K562 (cell line): Measurements from ENCODE around the gene DTNBP1. TPM values are rescaled to one million over a fixed set of nuclear protein-coding genes. Genes with fewer than 3 reads are reported as not detected.

Experiments
- ATAC-seq: fragments of 200-7000 bp; cut with Tn5 transposase; 3 replicates; pipeline ENCODE4 v1.9.1; 2020; ENCODE audit warnings: moderate library complexity
- BruUV-seq: library from RNA; stranded (reverse); fragments of 400-500 nt; replicated peaks from 2 replicates; lab custom pipeline; 2021; lab: Mats Ljungman, UMichigan
- CTCF ChIA-PET: fragments of 300-600 bp; formaldehyde crosslinking; extraction: SDS; loops from one replicate; lab custom pipeline; 2021; ENCODE audit warnings: low intra/inter-chr PET ratio; lab: Yijun Ruan, JAX
- POLR2A ChIA-PET: fragments of 300-600, 350-650 bp; sonication (Branson Sonifier 250); formaldehyde crosslinking; extraction: SDS; loops from one replicate; lab custom pipeline; 2021; ENCODE audit warnings: antibody characterized with exemption, inconsistent platforms; lab: Yijun Ruan, JAX
- DNase-seq, 4 experiments: peaks; one replicate each; pipeline versions ENCODE4 v3.0.0 to v3.0.0-alpha.2; 2011 to 2018; ENCODE audit warnings: low spot score in 3 of 4, mixed read lengths in 3 of 4; ENCODE audit errors: extremely low read depth in 1 of 4
- FAIRE-seq: peaks from 2 replicates; lab custom pipeline; 2011; peaks lifted over from hg19 to GRCh38; lab: Jason Lieb, UNC
- H2AFZ ChIP-seq: 2 replicates; pipeline ENCODE4 v1.6.0; 2011; ENCODE audit warnings: low read depth, low read length, control low read depth, inconsistent platforms
- H3K27ac ChIP-seq: fragments of 200-600 bp; 3 replicates; pipeline ENCODE4 v1.8.0; 2011; ENCODE audit warnings: low read depth, mild to moderate bottlenecking, control low read depth, inconsistent platforms, low read length, moderate library complexity, mixed read lengths; ENCODE audit errors: extremely low read depth
- H3K27me3 ChIP-seq, 2 experiments: fragments of 300-600 bp in 1 of 2; 2 replicates in 1 of 2; 3 replicates in 1 of 2; pipeline versions ENCODE4 v1.6.0 to v1.8.0; 2011; ENCODE audit warnings: inconsistent platforms in 2 of 2, low read length in 2 of 2, mild to moderate bottlenecking in 1 of 2, mixed read lengths in 1 of 2, moderate library complexity in 1 of 2; ENCODE audit not compliant: control insufficient read depth in 2 of 2, insufficient read depth in 2 of 2
- H3K36me3 ChIP-seq: fragments of 300-600 bp; 3 replicates; pipeline ENCODE4 v1.8.0; 2011; ENCODE audit warnings: mild to moderate bottlenecking, low read length, inconsistent platforms; ENCODE audit not compliant: control insufficient read depth, insufficient read depth
- H3K4me1 ChIP-seq, 2 experiments: fragments of 200-600 bp in 1 of 2; replicated peaks in 1 of 2; 2 replicates in 1 of 2; 3 replicates in 1 of 2; pipeline versions ENCODE4 v1.5.1 to v1.8.0; 2011; ENCODE audit warnings: inconsistent platforms in 2 of 2, low read length in 2 of 2, mild to moderate bottlenecking in 1 of 2, mixed read lengths in 1 of 2, moderate library complexity in 1 of 2; ENCODE audit not compliant: control insufficient read depth in 2 of 2, insufficient read depth in 2 of 2
- H3K4me2 ChIP-seq: 2 replicates; pipeline ENCODE4 v1.6.1; 2011; ENCODE audit warnings: low read length, control low read depth, inconsistent platforms, mixed read lengths; ENCODE audit not compliant: insufficient read depth
- H3K4me3 ChIP-seq: fragments of 200-600 bp; sonication (generic), shearing (Covaris generic); 2 replicates; pipeline ENCODE4 v1.5.1; 2016; ENCODE audit warnings: control low read depth, inconsistent platforms
- H3K79me2 ChIP-seq: fragments of 200-600 bp; 3 replicates; pipeline ENCODE4 v1.8.0; 2011; ENCODE audit warnings: low read length, inconsistent platforms; ENCODE audit not compliant: control insufficient read depth, insufficient read depth
- H3K9ac ChIP-seq, 2 experiments: 2 replicates each; pipeline versions ENCODE4 v1.6.0 to v1.6.1; 2011; ENCODE audit warnings: low read depth in 2 of 2, low read length in 2 of 2, control low read depth in 1 of 2, inconsistent platforms in 1 of 2, mild to moderate bottlenecking in 1 of 2, mixed read lengths in 1 of 2; ENCODE audit not compliant: insufficient read depth in 1 of 2
- H3K9me1 ChIP-seq: one replicate; pipeline ENCODE4 v1.6.0; 2011; ENCODE audit warnings: inconsistent platforms, mild to moderate bottlenecking, low read length, moderate library complexity; ENCODE audit not compliant: control insufficient read depth, insufficient read depth
- H3K9me3 ChIP-seq: replicated peaks from 2 replicates; pipeline ENCODE4 v1.5.1; 2011; ENCODE audit warnings: low read depth, low read length, inconsistent platforms; ENCODE audit not compliant: control insufficient read depth, insufficient read depth
- H4K20me1 ChIP-seq: replicated peaks from 2 replicates; pipeline ENCODE4 v1.6.1; 2011; ENCODE audit warnings: low read length, inconsistent platforms, mixed read lengths; ENCODE audit not compliant: control insufficient read depth, insufficient read depth
- ARHGAP35 ChIP-seq: fragments of 450-650 bp; IDR thresholded peaks from 2 replicates; pipeline ENCODE4 v1.6.1; 2018; ENCODE audit not compliant: partially characterized antibody
- CBFB ChIP-seq: sonication (generic); formaldehyde crosslinking; IDR thresholded peaks from 2 replicates; pipeline ENCODE4 v1.4.0; 2020; ENCODE audit warnings: mild to moderate bottlenecking, missing genetic modification reagents
- ELF1 ChIP-seq: fragments of 200-800 bp; sonication (Bioruptor generic); IDR thresholded peaks from 2 replicates; pipeline ENCODE4 v1.6.1; 2016; ENCODE audit warnings: missing genetic modification characterization, missing compliant biosample characterization
- FOXA1 ChIP-seq: fragments of 450-650 bp; IDR thresholded peaks from 2 replicates; pipeline ENCODE4 v1.6.1; 2016; ENCODE audit warnings: mild to moderate bottlenecking, borderline replicate concordance
- GABPB2 ChIP-seq: fragments of 250-450 bp; sonication (Bioruptor Pico); conservative IDR thresholded peaks from 2 replicates; pipeline ENCODE4 v1.5.1; 2021; ENCODE audit warnings: mild to moderate bottlenecking
- KDM1A ChIP-seq, 2 experiments: fragments of 450-650 bp; IDR thresholded peaks; 2 replicates each; pipeline ENCODE4 v1.6.1; 2016; ENCODE audit warnings: mild to moderate bottlenecking in 2 of 2
- NCOA2 ChIP-seq, 2 experiments: fragments of 450-650 bp; IDR thresholded peaks; 2 replicates each; pipeline ENCODE4 v1.6.1; 2018; ENCODE audit warnings: mild to moderate bottlenecking in 2 of 2, moderate library complexity in 1 of 2; ENCODE audit not compliant: partially characterized antibody in 2 of 2
- PHF20 ChIP-seq: fragments of 450-650 bp; IDR thresholded peaks from 2 replicates; pipeline ENCODE4 v1.6.1; 2018; ENCODE audit not compliant: partially characterized antibody
- POLR2B ChIP-seq: fragments of 450-650 bp; IDR thresholded peaks from 2 replicates; pipeline ENCODE4 v1.6.1; 2018; ENCODE audit warnings: low read depth; ENCODE audit not compliant: partially characterized antibody
- SMARCB1 ChIP-seq: IDR thresholded peaks from 2 replicates; pipeline ENCODE4 v1.6.1; 2011; ENCODE audit warnings: improper control_type of control experiment, low read depth; ENCODE audit not compliant: insufficient read length
- STAT5B ChIP-seq: fragments of 250-450 bp; sonication (Bioruptor Pico); IDR thresholded peaks from 2 replicates; pipeline ENCODE4 v1.8.0; 2021; ENCODE audit warnings: mild to moderate bottlenecking, inconsistent platforms
- XRCC4 ChIP-seq: IDR thresholded peaks from one replicate; pipeline ENCODE4 v1.6.1; 2011; ENCODE audit not compliant: insufficient read depth, insufficient read length; ENCODE audit errors: extremely low read depth
- ZNF395 ChIP-seq: fragments of 200-800 bp; sonication (Bioruptor generic); IDR thresholded peaks from 2 replicates; pipeline ENCODE4 v1.6.1; 2017; ENCODE audit warnings: missing genetic modification characterization, missing compliant biosample characterization
- ZNF436 ChIP-seq: fragments of 250-450, 450-650 bp; sonication (Bioruptor Pico); formaldehyde crosslinking; IDR thresholded peaks from 2 replicates; pipeline ENCODE4 v1.7.0; 2020; ENCODE audit warnings: mild to moderate bottlenecking
- ZNF551 ChIP-seq: fragments of 250-450 bp; sonication (Bioruptor Pico); IDR thresholded peaks from 2 replicates; pipeline ENCODE4 v1.5.0; 2021; ENCODE audit warnings: mild to moderate bottlenecking, moderate library complexity
- ZNF764 ChIP-seq: fragments of 250-450 bp; sonication (Bioruptor Pico); IDR thresholded peaks from 2 replicates; pipeline ENCODE4 v1.4.0; 2020; ENCODE audit warnings: low read depth, mild to moderate bottlenecking, moderate library complexity
- WGBS: fragments of 100-300 bp; shearing (Covaris generic); methylation state at CpG from one replicate; pipeline ENCODE4 v1.1.6; 2016; ENCODE audit warnings: low coverage, mixed read lengths; ENCODE audit not compliant: insufficient coverage; ENCODE audit errors: missing lambda C conversion rate; 5-methylcytosine and 5-hydroxymethylcytosine counted together
- in situ Hi-C: fragments of 300-500 bp; cut with MboI; formaldehyde crosslinking; loops from 4 replicates; pipeline ENCODE4 v1.15.0; 2018; ENCODE audit warnings: inconsistent platforms, mixed read lengths
- intact Hi-C: fragments of 100-400 bp; cut with micrococcal nuclease; formaldehyde crosslinking; loops from 2 replicates; pipeline ENCODE4 v1.14.2; 2022
- polyA plus RNA-seq, 8 experiments: library from polyadenylated mRNA; depleted of rRNA in 4 of 8; stranded (reverse) in 5 of 8; unstranded in 3 of 8; fragments of >200 nt; fragmentation: Nextera tagmentation in 2 of 8; fragmentation: Illumina TruSeq in 1 of 8; extraction: Ambion mirVana in 2 of 8; extraction: Trizol in 1 of 8; gene quantifications; 2 replicates each; pipeline versions ENCODE4 v1.2.1 to v1.2.3, GENCODE V29; 2011 to 2014; ENCODE audit warnings: inconsistent platforms in 1 of 8, missing spikeins in 1 of 8
- total RNA-seq, 7 experiments: library from RNA; depleted of rRNA in 6 of 7; stranded (reverse); fragments of >200 nt in 6 of 7; fragmentation: Illumina TruSeq in 2 of 7; extraction: Trizol in 2 of 7; gene quantifications; 2 replicates each; pipeline versions ENCODE4 v1.2.1 to v1.2.3, GENCODE V29; 2011 to 2021; ENCODE audit warnings: low replicate concordance in 1 of 7

Gene DTNBP1
- total and polyA plus RNA-seq, 9 of the 15 experiments (the other 6 are each of a cell fraction or from before 2014, with no cell fraction given) = 16.7 to 54.5 (median 21.4) TPM

- in situ Hi-C loops (no loop called here), intact Hi-C loops (no loop called here)
- FAIRE-seq (no peak), ATAC-seq (peak; percentile 34; the same call in 2 of the 3 replicates), DNase-seq (no peak)
- Histone ChIP-seq H4K20me1 (no peaks in the 10 kb centered on the region), H3K4me1 (no peaks in the 10 kb centered on the region), H3K4me2 (no peak overlapping the region), H3K4me3 (no peak overlapping the region), H3K9me1 (no peaks in the 10 kb centered on the region), H3K9ac (no peak overlapping the region), H2AFZ (no peak overlapping the region), H3K27ac (no peak overlapping the region), H3K27me3 (peaks cover 0 to 16% of the 10 kb centered on the region in 2 experiments; a peak in 4 of 5 replicates), H3K36me3 (no peaks in the 10 kb centered on the region), H3K9me3 (no peaks in the 10 kb centered on the region), H3K79me2 (no peaks in the 10 kb centered on the region)
- ChIA-PET CTCF (no interaction called here), POLR2A (interaction anchor here (0.6 to 1.2 kb wide), 4 partner anchors 13 to 462 kb away, joined by 3 to 4 read pairs (median 4); no protein-coding TSS in a partner anchor)
- WGBS = 27% methylated on average over 2 of the region's 2 CpGs
- no TSS peak for BruUV-seq
- TF ChIP-seq ZNF764 (no peak), ZNF551 (CRISPR knock-in tag) (no peak), GABPB2 (CRISPR knock-in tag) (no peak), XRCC4 (no peak), ARHGAP35 (no peak), NCOA2 (IDR thresholded peaks at IDR 0.05; ENCODE audit: partially characterized antibody in 2 of 2) (no peak), STAT5B (no peak), POLR2B (no peak), PHF20 (no peak), ZNF436 (CRISPR knock-in tag) (no peak), SMARCB1 (no peak), KDM1A (IDR thresholded peaks at IDR 0.05) (no peak), CBFB (CRISPR knock-in tag) (no peak), FOXA1 (no peak), ELF1 (tag) (no peak), ZNF395 (CRISPR knock-in tag) (no peak)
Measured at GRCh38 chr6:15668918-15669317, 6.1 kb upstream of the DTNBP1 start.
